ENCODE measurements around the gene CHRDL2.
A peak's percentile ranks its signal among the peaks of the same experiment; 100 is the strongest.

CHRDL2 gene

GRCh38 chr11:74685338-74685737, 45.9 kb downstream of the CHRDL2 start:
- DNase-seq: no peak
- H3K36me3 ChIP-seq (replicated peaks): no peaks in the 10 kb centered on the region
- H3K4me3 ChIP-seq (ENCODE audit: low read depth, low read length): no peak overlapping the region
- in situ Hi-C loops (cut with HindIII; ENCODE audit: low pct_ligation_motif_present, low sequenced_read_pairs): no loop called here
- TF ChIP-seq CTCF (IDR thresholded peaks at IDR 0.05; ENCODE audit: low read depth, low read length, missing control alignments): no peak
- no peaks in the 10 kb centered on the region for H3K27me3 ChIP-seq (replicated peaks)
- H3K27ac ChIP-seq: no peak overlapping the region

- no peak for TF ChIP-seq CTCF (IDR thresholded peaks at IDR 0.05; ENCODE audit: low read depth, low read length, missing control alignments)
- Histone ChIP-seq H3K27ac (no peak overlapping the region), H3K27me3 (replicated peaks) (no peaks in the 10 kb centered on the region), H3K4me3 (ENCODE audit: low read depth, low read length) (no peak overlapping the region), H3K36me3 (replicated peaks) (no peaks in the 10 kb centered on the region)
- in situ Hi-C loops (cut with HindIII; ENCODE audit: low pct_ligation_motif_present, low sequenced_read_pairs): no loop called here
- DNase-seq: no peak
These were observed 46.6 kb downstream of the CHRDL2 start for GRCh38 chr11:74684661-74685060.

- TF ChIP-seq CTCF (IDR thresholded peaks at IDR 0.05; ENCODE audit: low read depth, low read length, missing control alignments): no peak
- Histone ChIP-seq H3K27me3 (replicated peaks) (no peaks in the 10 kb centered on the region), H3K4me3 (ENCODE audit: low read depth, low read length) (peak overlapping the region; percentile 38), H3K27ac (no peak overlapping the region), H3K36me3 (replicated peaks) (no peaks in the 10 kb centered on the region)
- no peak for DNase-seq
- in situ Hi-C loops (cut with HindIII; ENCODE audit: low pct_ligation_motif_present, low sequenced_read_pairs): no loop called here
These were observed 47.2 kb downstream of the CHRDL2 start for GRCh38 chr11:74683941-74684481.

- in situ Hi-C loops (cut with HindIII; ENCODE audit: low pct_ligation_motif_present, low sequenced_read_pairs): no loop called here
- peak; percentile 67 for TF ChIP-seq CTCF (IDR thresholded peaks at IDR 0.05; ENCODE audit: low read depth, low read length, missing control alignments)
- H3K27ac ChIP-seq: no peak overlapping the region
These were observed 47.9 kb downstream of the CHRDL2 start for GRCh38 chr11:74683279-74683871.

GRCh38 chr11:74682731-74683278, 48.4 kb downstream of the CHRDL2 start:
- no peaks in the 10 kb centered on the region for H3K27me3 ChIP-seq (replicated peaks)
- no peak for DNase-seq
- H3K4me3 ChIP-seq (ENCODE audit: low read depth, low read length): peak overlapping the region; percentile 33
- H3K36me3 ChIP-seq (replicated peaks): no peaks in the 10 kb centered on the region
- TF ChIP-seq CTCF (IDR thresholded peaks at IDR 0.05; ENCODE audit: low read depth, low read length, missing control alignments): peak; percentile 1
- in situ Hi-C loops (cut with HindIII; ENCODE audit: low pct_ligation_motif_present, low sequenced_read_pairs): no loop called here
- no peak overlapping the region for H3K27ac ChIP-seq

More at GRCh38 chr11:74683279-74683871, 47.9 kb downstream of the CHRDL2 start:
- H3K36me3 ChIP-seq (replicated peaks): no peaks in the 10 kb centered on the region
- DNase-seq: no peak
- H3K4me3 ChIP-seq (ENCODE audit: low read depth, low read length): peak overlapping the region; percentile 38
- H3K27me3 ChIP-seq (replicated peaks): no peaks in the 10 kb centered on the region
